ENCODE measurements around the gene CACNA1I. TPM values are rescaled to one million over a fixed set of nuclear protein-coding genes. Genes with fewer than 3 reads are reported as not detected.

Gene CACNA1I
- total RNA-seq, 1 donor from 2014 or later = 0.60 TPM

GRCh38 chr22:39688186-39688785 is 117.7 kb downstream of the CACNA1I start:
- no peak for DNase-seq (ENCODE audit: extremely low spot score, unreplicated experiment)
- peaks cover 17% of the 10 kb centered on the region for H3K4me1 Mint-ChIP-seq (ENCODE audit: unreplicated experiment)
- peaks cover 9% of the 10 kb centered on the region for H3K27me3 Mint-ChIP-seq
- H3K36me3 Mint-ChIP-seq = no peaks in the 10 kb centered on the region
- TF ChIP-seq CTCF (conservative IDR thresholded peaks at IDR 0.05) = no peak
- no peak overlapping the region for H3K4me3 Mint-ChIP-seq
- H3K9me3 Mint-ChIP-seq = no peaks in the 10 kb centered on the region
- no peak overlapping the region for H3K27ac Mint-ChIP-seq

- TF ChIP-seq CTCF (conservative IDR thresholded peaks at IDR 0.05) = no peak
- Mint-ChIP-seq H3K27me3 (peaks cover 11% of the 10 kb centered on the region), H3K9me3 (no peaks in the 10 kb centered on the region), H3K27ac (no peak overlapping the region), H3K36me3 (no peaks in the 10 kb centered on the region), H3K4me1 (ENCODE audit: unreplicated experiment) (peaks cover 17% of the 10 kb centered on the region), H3K4me3 (no peak overlapping the region)
- no peak for DNase-seq (ENCODE audit: extremely low spot score, unreplicated experiment)
Observed at GRCh38 chr22:39689421-39689820, 118.9 kb downstream of the CACNA1I start.

DNA sequence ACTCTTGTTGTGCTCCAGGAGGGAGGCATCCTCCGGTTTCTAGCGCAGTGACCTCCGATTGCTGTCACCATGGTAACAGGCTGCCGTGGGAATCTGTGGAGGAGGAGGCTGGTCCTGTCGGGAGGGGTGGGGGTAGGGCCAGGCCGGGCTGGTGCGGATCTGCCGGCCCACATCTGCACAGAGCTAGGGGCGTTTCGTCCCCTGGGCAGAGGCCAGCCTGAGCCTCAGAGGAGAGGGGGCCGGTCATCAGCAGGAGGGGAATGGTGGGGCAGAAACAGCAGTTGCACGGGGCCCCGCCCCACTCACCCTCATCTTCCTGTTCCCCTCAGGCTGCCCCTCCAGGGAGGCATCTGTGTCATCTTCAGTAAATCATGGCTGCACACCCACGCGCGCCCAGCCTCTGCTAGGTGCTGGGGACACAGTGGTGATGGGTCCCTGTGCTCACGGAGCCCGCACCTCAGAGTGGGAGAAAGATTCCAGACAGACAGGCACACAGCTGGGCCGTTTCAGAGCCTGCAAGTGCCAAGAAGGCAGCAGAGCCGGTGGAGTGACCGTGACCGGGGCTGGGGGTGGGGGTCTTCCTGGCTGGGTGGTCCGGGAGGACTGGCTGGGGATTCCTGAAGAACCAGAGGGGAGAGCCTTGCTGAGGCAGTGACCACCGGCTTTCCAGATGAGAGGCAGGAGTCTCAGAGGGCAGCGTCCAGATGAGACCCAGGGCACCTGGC is 120.5 kb downstream of the CACNA1I start:
- H3K27me3 Mint-ChIP-seq = peaks cover 15% of the 10 kb centered on the region
- no peaks in the 10 kb centered on the region for H3K36me3 Mint-ChIP-seq
- H3K4me1 Mint-ChIP-seq (ENCODE audit: unreplicated experiment) = peaks cover 17% of the 10 kb centered on the region
- DNase-seq (ENCODE audit: extremely low spot score, unreplicated experiment) = no peak
- H3K4me3 Mint-ChIP-seq = no peak overlapping the region
- no peak overlapping the region for H3K27ac Mint-ChIP-seq
- H3K9me3 Mint-ChIP-seq = no peaks in the 10 kb centered on the region
- no peak for TF ChIP-seq CTCF (conservative IDR thresholded peaks at IDR 0.05)

DNA sequence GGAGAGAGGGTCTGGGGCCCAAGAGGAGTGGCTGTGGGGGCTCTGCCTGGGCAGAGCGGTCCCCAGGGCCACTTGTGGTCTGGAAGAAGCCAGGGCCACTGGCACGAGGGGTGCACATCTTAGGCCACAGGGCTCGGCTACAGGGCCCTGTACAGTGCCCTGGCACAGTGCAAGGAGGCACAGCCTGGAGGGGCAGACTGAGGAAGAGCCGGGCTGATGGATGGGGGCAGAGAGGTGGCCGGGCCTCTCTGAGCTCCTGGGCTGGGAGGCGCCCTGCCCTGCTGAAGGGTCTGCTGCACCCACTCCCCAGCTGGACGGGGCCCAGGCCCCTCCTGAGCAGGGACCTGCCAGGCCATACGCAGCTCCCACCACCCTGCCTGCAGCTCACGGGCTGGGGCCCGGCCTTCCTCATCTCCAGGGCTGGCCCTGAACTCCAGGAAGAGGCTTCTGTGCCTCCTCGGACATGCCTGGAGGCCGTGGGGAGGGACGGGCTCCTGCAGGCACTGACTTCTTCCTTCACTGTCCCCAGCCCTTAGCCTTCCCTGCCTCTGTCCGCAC is 123.5 kb downstream of the CACNA1I start:
- Mint-ChIP-seq H3K27me3 (peaks cover 9% of the 10 kb centered on the region), H3K9me3 (no peaks in the 10 kb centered on the region), H3K4me1 (ENCODE audit: unreplicated experiment) (peaks cover 13% of the 10 kb centered on the region), H3K4me3 (no peak overlapping the region), H3K36me3 (no peaks in the 10 kb centered on the region), H3K27ac (no peak overlapping the region)
- DNase-seq (ENCODE audit: extremely low spot score, unreplicated experiment) = no peak
- no peak for TF ChIP-seq CTCF (conservative IDR thresholded peaks at IDR 0.05)

DNA sequence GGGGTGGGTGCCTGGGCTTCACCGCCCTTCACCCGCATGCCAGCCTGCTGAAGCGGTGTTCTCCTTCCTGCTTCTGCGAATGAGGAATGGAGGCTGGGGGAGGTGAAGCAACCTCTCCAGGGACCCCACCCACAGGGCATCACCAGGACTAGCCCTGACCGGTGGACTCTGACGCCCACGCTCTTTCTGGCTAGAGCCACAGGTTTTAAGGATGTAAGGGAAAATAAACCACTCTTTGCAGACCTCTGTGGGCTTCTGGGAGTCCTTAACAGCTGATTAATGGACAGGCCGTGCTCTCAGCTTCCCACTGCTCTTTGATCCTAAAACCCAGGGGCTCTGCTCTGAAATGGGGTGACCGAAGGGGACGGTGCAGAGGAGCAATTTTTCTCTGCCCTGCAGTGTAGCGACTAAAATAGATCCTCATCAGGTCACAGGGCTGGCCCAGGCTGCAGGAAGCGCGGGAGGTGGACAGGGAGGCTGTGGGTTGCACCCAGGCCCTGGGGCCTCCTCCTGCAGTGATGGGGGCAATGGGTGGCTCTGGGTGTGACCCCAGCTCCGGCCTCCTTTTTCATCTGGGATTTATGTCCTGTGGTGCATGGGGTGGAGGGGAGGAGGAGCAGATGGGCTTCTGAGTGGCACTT is 127.4 kb downstream of the CACNA1I start:
- no peaks in the 10 kb centered on the region for H3K9me3 Mint-ChIP-seq
- peaks cover 16% of the 10 kb centered on the region for H3K27me3 Mint-ChIP-seq
- no peak overlapping the region for H3K27ac Mint-ChIP-seq
- no peaks in the 10 kb centered on the region for H3K36me3 Mint-ChIP-seq
- no peak for TF ChIP-seq CTCF (conservative IDR thresholded peaks at IDR 0.05)
- peaks cover 9% of the 10 kb centered on the region for H3K4me1 Mint-ChIP-seq (ENCODE audit: unreplicated experiment)
- H3K4me3 Mint-ChIP-seq = no peak overlapping the region
- no peak for DNase-seq (ENCODE audit: extremely low spot score, unreplicated experiment)
